Measurements from ENCODE around the gene DDX43. TPM values are rescaled to one million over a fixed set of nuclear protein-coding genes. Genes with fewer than 3 reads are reported as not detected.

The DDX43 gene
- polyA plus RNA-seq, 1 donor from 2014 or later: not detected

DNA sequence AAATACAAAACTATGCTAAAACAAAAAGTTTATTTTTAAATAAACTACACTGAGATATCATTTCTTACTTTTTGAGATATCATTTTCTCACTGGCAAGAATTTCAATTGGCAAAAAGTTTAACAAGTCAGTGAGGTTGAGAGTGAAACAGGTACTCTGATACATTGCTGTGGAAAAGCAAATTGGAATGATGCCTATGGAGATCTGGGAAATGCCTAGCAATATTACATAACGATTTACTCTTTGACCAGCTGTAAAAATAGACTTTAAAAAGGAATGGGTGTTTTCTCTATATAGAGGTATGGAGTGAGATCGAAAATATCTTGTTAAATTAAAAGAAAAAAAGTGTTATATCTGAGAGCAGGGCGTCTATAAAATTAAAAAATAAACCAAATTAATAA lies 40.6 kb downstream of the DDX43 start:
- Histone ChIP-seq H3K4me2 (ENCODE audit: low read length) (no peak overlapping the region), H2AFZ (ENCODE audit: low read depth, low read length) (no peak overlapping the region), H3K9me3 (ENCODE audit: low read length) (no peaks in the 10 kb centered on the region), H3K9me2 (ENCODE audit: insufficient read depth, low read length) (no peaks in the 10 kb centered on the region), H4K20me1 (ENCODE audit: insufficient read depth) (no peaks in the 10 kb centered on the region), H3K79me2 (replicated peaks; ENCODE audit: insufficient read depth, low read length) (no peaks in the 10 kb centered on the region), H3K4me3 (ENCODE audit: low read length) (no peak overlapping the region), H3K27me3 (ENCODE audit: insufficient read depth, low read depth, low read length) (no peaks in the 10 kb centered on the region), H3K9ac (ENCODE audit: low read length) (no peak overlapping the region), H3K27ac (ENCODE audit: low read length) (no peak overlapping the region), H3K36me3 (ENCODE audit: insufficient read depth, low read length) (no peaks in the 10 kb centered on the region), H3F3A (ENCODE audit: insufficient read depth, low read length, poor library complexity, severe bottlenecking) (no peaks in the 10 kb centered on the region)
- TF ChIP-seq EP300 (conservative IDR thresholded peaks at IDR 0.05; ENCODE audit: poor library complexity, severe bottlenecking) (no peak), SMC3 (conservative IDR thresholded peaks at IDR 0.05; ENCODE audit: poor library complexity) (no peak), TAF1 (IDR thresholded peaks at IDR 0.05; ENCODE audit: low read depth) (no peak), POLR2AphosphoS5 (IDR thresholded peaks at IDR 0.05) (no peak), RAD21 (conservative IDR thresholded peaks at IDR 0.05) (no peak), EZH2 (IDR thresholded peaks at IDR 0.05; ENCODE audit: borderline replicate concordance, insufficient read depth, low read length, poor library complexity, severe bottlenecking) (no peak), CTCF (IDR thresholded peaks at IDR 0.05; ENCODE audit: poor library complexity, severe bottlenecking) (no peak), MXI1 (conservative IDR thresholded peaks at IDR 0.05; ENCODE audit: poor library complexity, severe bottlenecking) (no peak)
- TF ChIP-seq, protein P1, sequence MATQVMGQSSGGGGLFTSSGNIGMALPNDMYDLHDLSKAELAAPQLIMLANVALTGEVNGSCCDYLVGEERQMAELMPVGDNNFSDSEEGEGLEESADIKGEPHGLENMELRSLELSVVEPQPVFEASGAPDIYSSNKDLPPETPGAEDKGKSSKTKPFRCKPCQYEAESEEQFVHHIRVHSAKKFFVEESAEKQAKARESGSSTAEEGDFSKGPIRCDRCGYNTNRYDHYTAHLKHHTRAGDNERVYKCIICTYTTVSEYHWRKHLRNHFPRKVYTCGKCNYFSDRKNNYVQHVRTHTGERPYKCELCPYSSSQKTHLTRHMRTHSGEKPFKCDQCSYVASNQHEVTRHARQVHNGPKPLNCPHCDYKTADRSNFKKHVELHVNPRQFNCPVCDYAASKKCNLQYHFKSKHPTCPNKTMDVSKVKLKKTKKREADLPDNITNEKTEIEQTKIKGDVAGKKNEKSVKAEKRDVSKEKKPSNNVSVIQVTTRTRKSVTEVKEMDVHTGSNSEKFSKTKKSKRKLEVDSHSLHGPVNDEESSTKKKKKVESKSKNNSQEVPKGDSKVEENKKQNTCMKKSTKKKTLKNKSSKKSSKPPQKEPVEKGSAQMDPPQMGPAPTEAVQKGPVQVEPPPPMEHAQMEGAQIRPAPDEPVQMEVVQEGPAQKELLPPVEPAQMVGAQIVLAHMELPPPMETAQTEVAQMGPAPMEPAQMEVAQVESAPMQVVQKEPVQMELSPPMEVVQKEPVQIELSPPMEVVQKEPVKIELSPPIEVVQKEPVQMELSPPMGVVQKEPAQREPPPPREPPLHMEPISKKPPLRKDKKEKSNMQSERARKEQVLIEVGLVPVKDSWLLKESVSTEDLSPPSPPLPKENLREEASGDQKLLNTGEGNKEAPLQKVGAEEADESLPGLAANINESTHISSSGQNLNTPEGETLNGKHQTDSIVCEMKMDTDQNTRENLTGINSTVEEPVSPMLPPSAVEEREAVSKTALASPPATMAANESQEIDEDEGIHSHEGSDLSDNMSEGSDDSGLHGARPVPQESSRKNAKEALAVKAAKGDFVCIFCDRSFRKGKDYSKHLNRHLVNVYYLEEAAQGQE (IDR thresholded peaks at IDR 0.05; ENCODE audit: borderline replicate concordance): no peak

- H3K27me3 ChIP-seq (ENCODE audit: insufficient read depth, low read depth, low read length): no peaks in the 10 kb centered on the region
- no peaks in the 10 kb centered on the region for H4K20me1 ChIP-seq (ENCODE audit: insufficient read depth)
- H3K36me3 ChIP-seq (ENCODE audit: insufficient read depth, low read length): no peaks in the 10 kb centered on the region
- no peak overlapping the region for H3K27ac ChIP-seq (ENCODE audit: low read length)
- no peak overlapping the region for H3K4me3 ChIP-seq (ENCODE audit: low read length)
- H2AFZ ChIP-seq (ENCODE audit: low read depth, low read length): no peak overlapping the region
- H3K9ac ChIP-seq (ENCODE audit: low read length): no peak overlapping the region
- no peaks in the 10 kb centered on the region for H3F3A ChIP-seq (ENCODE audit: insufficient read depth, low read length, poor library complexity, severe bottlenecking)
- TF ChIP-seq TAF1 (IDR thresholded peaks at IDR 0.05; ENCODE audit: low read depth) (no peak), CTCF (IDR thresholded peaks at IDR 0.05; ENCODE audit: poor library complexity, severe bottlenecking) (no peak), EZH2 (IDR thresholded peaks at IDR 0.05; ENCODE audit: borderline replicate concordance, insufficient read depth, low read length, poor library complexity, severe bottlenecking) (no peak), MXI1 (conservative IDR thresholded peaks at IDR 0.05; ENCODE audit: poor library complexity, severe bottlenecking) (no peak), SMC3 (conservative IDR thresholded peaks at IDR 0.05; ENCODE audit: poor library complexity) (no peak), EP300 (conservative IDR thresholded peaks at IDR 0.05; ENCODE audit: poor library complexity, severe bottlenecking) (no peak), POLR2AphosphoS5 (IDR thresholded peaks at IDR 0.05) (no peak), RAD21 (conservative IDR thresholded peaks at IDR 0.05) (no peak)
- TF ChIP-seq, protein P1 (IDR thresholded peaks at IDR 0.05; ENCODE audit: borderline replicate concordance): no peak
- H3K4me2 ChIP-seq (ENCODE audit: low read length): no peak overlapping the region
- H3K79me2 ChIP-seq (replicated peaks; ENCODE audit: insufficient read depth, low read length): no peaks in the 10 kb centered on the region
- no peaks in the 10 kb centered on the region for H3K9me3 ChIP-seq (ENCODE audit: low read length)
- H3K9me2 ChIP-seq (ENCODE audit: insufficient read depth, low read length): no peaks in the 10 kb centered on the region
Measured at GRCh38 chr6:73443555-73443954, 48.9 kb downstream of the DDX43 start.
